Trophoblast cell (in vitro differentiated cells and primary cell): Measurements from ENCODE around the gene FGD3.

ENCODE experiments used
- DNase-seq, 2 donors: peaks; one replicate each; pipeline ENCODE4 v3.0.0-alpha.2; 2016
- H2AFZ ChIP-seq: 2 replicates; pipeline ENCODE4 v1.6.1; 2013; ENCODE audit warnings: low read length, moderate library complexity, mild to moderate bottlenecking; ENCODE audit not compliant: insufficient read depth, poor library complexity
- H2AK5ac ChIP-seq: 2 replicates; pipeline ENCODE4 v1.6.1; 2013; ENCODE audit warnings: mild to moderate bottlenecking, low read length
- H2BK120ac ChIP-seq: 2 replicates; pipeline ENCODE4 v1.6.1; 2013; ENCODE audit warnings: low read length, mild to moderate bottlenecking, moderate library complexity; ENCODE audit not compliant: insufficient read depth, poor library complexity
- H2BK12ac ChIP-seq: 2 replicates; pipeline ENCODE4 v1.6.1; 2013; ENCODE audit warnings: mild to moderate bottlenecking, low read length, moderate library complexity
- H2BK5ac ChIP-seq: 2 replicates; pipeline ENCODE4 v1.6.1; 2013; ENCODE audit warnings: low read length, low read depth, moderate library complexity, mild to moderate bottlenecking; ENCODE audit not compliant: poor library complexity
- H3K14ac ChIP-seq: 2 replicates; pipeline ENCODE4 v1.6.1; 2013; ENCODE audit warnings: mild to moderate bottlenecking, low read length
- H3K18ac ChIP-seq: 2 replicates; pipeline ENCODE4 v1.6.1; 2013; ENCODE audit warnings: mild to moderate bottlenecking, low read length
- H3K23ac ChIP-seq: 2 replicates; pipeline ENCODE4 v1.6.1; 2013; ENCODE audit warnings: low read length
- H3K27ac ChIP-seq: 2 replicates; pipeline ENCODE4 v1.5.1; 2013; ENCODE audit warnings: low read depth, mild to moderate bottlenecking, inconsistent platforms, low read length, moderate library complexity
- H3K27me3 ChIP-seq: 2 replicates; pipeline ENCODE4 v1.6.1; 2013; ENCODE audit warnings: inconsistent platforms, mild to moderate bottlenecking, low read length, moderate library complexity; ENCODE audit not compliant: insufficient read depth
- H3K36me3 ChIP-seq, 2 experiments: 1 replicate in 1 of 2; 2 replicates in 1 of 2; pipeline ENCODE4 v1.6.1; 2013; ENCODE audit warnings: low read length in 2 of 2, mild to moderate bottlenecking in 2 of 2, moderate library complexity in 1 of 2; ENCODE audit not compliant: insufficient read depth in 2 of 2, control insufficient read depth in 1 of 2
- H3K4ac ChIP-seq: 2 replicates; pipeline ENCODE4 v1.6.1; 2013; ENCODE audit warnings: low read depth, mild to moderate bottlenecking, low read length, moderate library complexity
- H3K4me1 ChIP-seq, 2 experiments: 1 replicate in 1 of 2; 2 replicates in 1 of 2; pipeline ENCODE4 v1.6.1; 2013; ENCODE audit warnings: low read length in 2 of 2, mild to moderate bottlenecking in 2 of 2, moderate library complexity in 1 of 2; ENCODE audit not compliant: insufficient read depth in 2 of 2, control insufficient read depth in 1 of 2
- H3K4me2 ChIP-seq: 2 replicates; pipeline ENCODE4 v1.6.1; 2013; ENCODE audit warnings: inconsistent platforms, mild to moderate bottlenecking, low read length, moderate library complexity
- H3K4me3 ChIP-seq: 2 replicates; pipeline ENCODE4 v1.5.1; 2013; ENCODE audit warnings: mild to moderate bottlenecking, low read depth, low read length, inconsistent platforms
- H3K79me1 ChIP-seq: one replicate; pipeline ENCODE4 v1.6.1; 2013; ENCODE audit warnings: low read length
- H3K79me2 ChIP-seq: 2 replicates; pipeline ENCODE4 v1.6.1; 2013; ENCODE audit warnings: low read length, mild to moderate bottlenecking; ENCODE audit not compliant: control insufficient read depth, insufficient read depth, poor library complexity
- H3K9ac ChIP-seq: 2 replicates; pipeline ENCODE4 v1.6.1; 2013; ENCODE audit warnings: mild to moderate bottlenecking, low read length
- H3K9me3 ChIP-seq: 2 replicates; pipeline ENCODE4 v1.6.1; 2013; ENCODE audit warnings: low read depth, mild to moderate bottlenecking, control low read depth, inconsistent platforms, low read length; ENCODE audit not compliant: insufficient read depth
- H4K12ac ChIP-seq: 2 replicates; pipeline ENCODE4 v1.6.1; 2013; ENCODE audit warnings: low read depth, mild to moderate bottlenecking, low read length, moderate library complexity
- H4K8ac ChIP-seq: 2 replicates; pipeline ENCODE4 v1.6.1; 2013; ENCODE audit warnings: low read depth, mild to moderate bottlenecking, low read length, moderate library complexity
- H4K91ac ChIP-seq: one replicate; pipeline ENCODE4 v1.6.1; 2013; ENCODE audit warnings: low read depth, mild to moderate bottlenecking, low read length, moderate library complexity
- WGBS: extraction: QIAGEN DNeasy Blood & Tissue Kit; methylation state at CpG from one replicate; pipeline ENCODE4 v1.1.7; 2013; ENCODE audit warnings: missing lambda C conversion rate; ENCODE audit not compliant: insufficient read length, insufficient coverage; ENCODE audit errors: extremely low coverage; 5-methylcytosine and 5-hydroxymethylcytosine counted together

Gene FGD3

GRCh38 chr9:93008457-93008856 is 61.1 kb downstream of the FGD3 start:
- Histone ChIP-seq H2AK5ac (no peak overlapping the region), H3K9me3 (peaks cover 2% of the 10 kb centered on the region), H3K18ac (no peak overlapping the region), H4K12ac (no peak overlapping the region), H3K4me3 (no peak overlapping the region), H3K36me3 (no peaks in the 10 kb centered on the region), H3K14ac (no peak overlapping the region), H3K79me2 (no peaks in the 10 kb centered on the region), H4K8ac (no peak overlapping the region), H2AFZ (no peak overlapping the region), H3K79me1 (no peaks in the 10 kb centered on the region), H3K27me3 (no peaks in the 10 kb centered on the region), H3K27ac (no peak overlapping the region), H3K4me1 (no peaks in the 10 kb centered on the region), H2BK12ac (no peak overlapping the region), H2BK120ac (no peak overlapping the region), H2BK5ac (no peak overlapping the region), H3K23ac (no peak overlapping the region), H4K91ac (no peak overlapping the region), H3K9ac (no peak overlapping the region), H3K4me2 (no peak overlapping the region), H3K4ac (no peak overlapping the region)
- no CpG with 5 or more reads among the region's 8 CpGs for WGBS
- DNase-seq, result no peak

GRCh38 chr9:93009337-93010015 is 62.2 kb downstream of the FGD3 start:
- H3K4ac ChIP-seq, result no peak overlapping the region
- H4K8ac ChIP-seq, result no peak overlapping the region
- no peak overlapping the region for H3K4me3 ChIP-seq
- no peak overlapping the region for H2BK5ac ChIP-seq
- H2AK5ac ChIP-seq, result no peak overlapping the region
- no peak overlapping the region for H3K23ac ChIP-seq
- H3K36me3 ChIP-seq, result no peaks in the 10 kb centered on the region
- no peak overlapping the region for H3K18ac ChIP-seq
- no peaks in the 10 kb centered on the region for H3K79me1 ChIP-seq
- H3K27me3 ChIP-seq, result no peaks in the 10 kb centered on the region
- no peak overlapping the region for H4K91ac ChIP-seq
- WGBS, result no CpG with 5 or more reads among the region's 21 CpGs
- H3K27ac ChIP-seq, result no peak overlapping the region
- no peak overlapping the region for H4K12ac ChIP-seq
- H3K79me2 ChIP-seq, result no peaks in the 10 kb centered on the region
- peaks cover 2% of the 10 kb centered on the region for H3K9me3 ChIP-seq
- no peak overlapping the region for H3K14ac ChIP-seq
- H2AFZ ChIP-seq, result no peak overlapping the region
- no peak overlapping the region for H3K4me2 ChIP-seq
- H3K4me1 ChIP-seq, result no peaks in the 10 kb centered on the region
- peak overlapping the region; percentile 65 for H3K9ac ChIP-seq
- no peak overlapping the region for H2BK120ac ChIP-seq
- no peak overlapping the region for H2BK12ac ChIP-seq
- no peak for DNase-seq

GRCh38 chr9:93010056-93010455 is 62.7 kb downstream of the FGD3 start:
- Histone ChIP-seq H2BK12ac (no peak overlapping the region), H3K9ac (no peak overlapping the region), H4K12ac (no peak overlapping the region), H3K4me3 (no peak overlapping the region), H4K8ac (no peak overlapping the region), H3K4me1 (no peaks in the 10 kb centered on the region), H2BK5ac (no peak overlapping the region), H3K4ac (no peak overlapping the region), H4K91ac (no peak overlapping the region), H3K27ac (no peak overlapping the region), H3K9me3 (peaks cover 2% of the 10 kb centered on the region), H3K79me2 (no peaks in the 10 kb centered on the region), H3K14ac (no peak overlapping the region), H3K36me3 (no peaks in the 10 kb centered on the region), H2AK5ac (no peak overlapping the region), H2BK120ac (no peak overlapping the region), H3K4me2 (no peak overlapping the region), H2AFZ (no peak overlapping the region), H3K18ac (no peak overlapping the region), H3K23ac (no peak overlapping the region), H3K27me3 (no peaks in the 10 kb centered on the region), H3K79me1 (no peaks in the 10 kb centered on the region)
- no CpG with 5 or more reads among the region's 13 CpGs for WGBS
- no peak for DNase-seq

GRCh38 chr9:93010704-93011103 is 63.4 kb downstream of the FGD3 start:
- no peak overlapping the region for H2BK120ac ChIP-seq
- H2BK5ac ChIP-seq, result no peak overlapping the region
- no peak overlapping the region for H2AK5ac ChIP-seq
- no peak overlapping the region for H3K4me3 ChIP-seq
- peaks cover 2% of the 10 kb centered on the region for H3K9me3 ChIP-seq
- H2BK12ac ChIP-seq, result no peak overlapping the region
- H3K4ac ChIP-seq, result no peak overlapping the region
- no peaks in the 10 kb centered on the region for H3K79me1 ChIP-seq
- no peak overlapping the region for H3K27ac ChIP-seq
- H4K91ac ChIP-seq, result no peak overlapping the region
- no peak overlapping the region for H3K18ac ChIP-seq
- H2AFZ ChIP-seq, result no peak overlapping the region
- H4K12ac ChIP-seq, result no peak overlapping the region
- H3K36me3 ChIP-seq, result no peaks in the 10 kb centered on the region
- no peak overlapping the region for H3K9ac ChIP-seq
- no peak overlapping the region for H3K4me2 ChIP-seq
- H3K4me1 ChIP-seq, result no peaks in the 10 kb centered on the region
- DNase-seq, result no peak
- H3K79me2 ChIP-seq, result no peaks in the 10 kb centered on the region
- no peak overlapping the region for H4K8ac ChIP-seq
- no peaks in the 10 kb centered on the region for H3K27me3 ChIP-seq
- H3K23ac ChIP-seq, result no peak overlapping the region
- WGBS, result no CpG with 5 or more reads among the region's 4 CpGs
- no peak overlapping the region for H3K14ac ChIP-seq
